Mucosa of stomach (tissue), 1 donor: ENCODE measurements around the gene PPP1R17.

Source experiments
- H3K27me3 ChIP-seq: one replicate; pipeline ENCODE4 v1.7.0; 2013; ENCODE audit warnings: mild to moderate bottlenecking, low read length; ENCODE audit not compliant: control insufficient read depth, insufficient read depth
- H3K36me3 ChIP-seq: one replicate; pipeline ENCODE4 v1.7.0; 2013; ENCODE audit warnings: low read length; ENCODE audit not compliant: control insufficient read depth, insufficient read depth
- H3K4me1 ChIP-seq: one replicate; pipeline ENCODE4 v1.7.0; 2013; ENCODE audit warnings: mild to moderate bottlenecking, low read length; ENCODE audit not compliant: control insufficient read depth, insufficient read depth
- H3K4me3 ChIP-seq: one replicate; pipeline ENCODE4 v1.7.0; 2013; ENCODE audit warnings: low read length
- H3K9ac ChIP-seq: one replicate; pipeline ENCODE4 v1.7.0; 2013; ENCODE audit warnings: mild to moderate bottlenecking, low read length, moderate library complexity
- H3K9me3 ChIP-seq: one replicate; pipeline ENCODE4 v1.7.0; 2013; ENCODE audit warnings: mild to moderate bottlenecking, low read length, moderate library complexity; ENCODE audit not compliant: control insufficient read depth
- donor health status: Pancreatic carcinoma.

PPP1R17 gene

GRCh38 chr7:31751726-31752125 is 64.7 kb downstream of the PPP1R17 start:
- Histone ChIP-seq H3K9ac (no peak overlapping the region), H3K9me3 (no peaks in the 10 kb centered on the region), H3K36me3 (no peaks in the 10 kb centered on the region), H3K27me3 (no peaks in the 10 kb centered on the region), H3K4me1 (no peaks in the 10 kb centered on the region), H3K4me3 (no peak overlapping the region)
